H1 (cell line): ENCODE data around the gene KRT23. TPM values are rescaled to one million over a fixed set of nuclear protein-coding genes. Genes with fewer than 3 reads are reported as not detected.

Source experiments
- POLR2A ChIP-seq, 2 experiments: IDR thresholded peaks; 1 replicate in 1 of 2; 2 replicates in 1 of 2; pipeline ENCODE4 v1.6.1; 2011; ENCODE audit warnings: low read depth in 2 of 2, low read length in 2 of 2, mild to moderate bottlenecking in 2 of 2; ENCODE audit errors: control extremely low read depth in 1 of 2
- SIX5 ChIP-seq: IDR thresholded peaks from 2 replicates; pipeline ENCODE4 v1.6.1; 2011; ENCODE audit warnings: mild to moderate bottlenecking, low read depth, low read length
- polyA plus RNA-seq, 7 experiments: library from polyadenylated mRNA; depleted of rRNA in 3 of 7; stranded (reverse) in 5 of 7; unstranded in 2 of 7; fragments of >200 nt in 5 of 7; fragments of 200-250 nt in 2 of 7; gene quantifications; 1 replicate in 5 of 7; 2 replicates in 1 of 7; 4 replicates in 1 of 7; pipeline versions ENCODE4 v1.2.1 to v1.2.3, GENCODE V29; 2011 to 2013; ENCODE audit warnings: missing spikeins in 2 of 7, mixed read lengths in 2 of 7
- total RNA-seq: library from RNA; stranded (reverse); fragmentation: NEBNext Ultra II Directional; extraction: Animal tissue kit (Norgen Biotek cat#: 25700); gene quantifications from 2 replicates; pipeline ENCODE4 v1.2.1, GENCODE V29; 2021
- TF ChIP-seq, protein P1 (sequence below): fragments of 300-600 bp; sonication (generic); IDR thresholded peaks from 2 replicates; pipeline ENCODE4 v1.7.1; 2012; ENCODE audit warnings: low read length, moderate library complexity, mild to moderate bottlenecking, inconsistent platforms; ENCODE audit not compliant: insufficient replicate concordance

The KRT23 gene
- total and polyA plus RNA-seq, 2 of the 8 experiments (the other 6 are each of a cell fraction or from before 2014, with no cell fraction given), result not detected

DNA sequence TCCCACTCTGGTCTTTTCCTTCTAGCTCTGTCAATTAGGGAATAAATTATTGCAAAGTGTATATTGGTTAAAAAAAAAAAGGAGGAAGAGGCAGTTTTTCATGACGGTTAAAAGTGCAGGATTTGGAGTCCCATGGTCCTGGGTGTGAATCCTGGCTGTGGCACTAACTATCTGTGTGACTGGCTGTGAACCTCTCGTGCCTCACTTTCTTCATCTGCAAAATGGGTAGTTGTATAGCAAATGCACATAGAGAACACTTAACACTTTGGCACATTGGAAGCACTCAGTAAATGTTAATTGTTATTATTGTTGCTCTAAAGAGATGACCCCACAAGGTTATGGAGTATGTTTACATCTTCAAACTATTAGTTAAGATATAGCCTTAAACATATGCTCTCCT is 10.5 kb upstream of the KRT23 start (continued):
- TF ChIP-seq, protein P1, sequence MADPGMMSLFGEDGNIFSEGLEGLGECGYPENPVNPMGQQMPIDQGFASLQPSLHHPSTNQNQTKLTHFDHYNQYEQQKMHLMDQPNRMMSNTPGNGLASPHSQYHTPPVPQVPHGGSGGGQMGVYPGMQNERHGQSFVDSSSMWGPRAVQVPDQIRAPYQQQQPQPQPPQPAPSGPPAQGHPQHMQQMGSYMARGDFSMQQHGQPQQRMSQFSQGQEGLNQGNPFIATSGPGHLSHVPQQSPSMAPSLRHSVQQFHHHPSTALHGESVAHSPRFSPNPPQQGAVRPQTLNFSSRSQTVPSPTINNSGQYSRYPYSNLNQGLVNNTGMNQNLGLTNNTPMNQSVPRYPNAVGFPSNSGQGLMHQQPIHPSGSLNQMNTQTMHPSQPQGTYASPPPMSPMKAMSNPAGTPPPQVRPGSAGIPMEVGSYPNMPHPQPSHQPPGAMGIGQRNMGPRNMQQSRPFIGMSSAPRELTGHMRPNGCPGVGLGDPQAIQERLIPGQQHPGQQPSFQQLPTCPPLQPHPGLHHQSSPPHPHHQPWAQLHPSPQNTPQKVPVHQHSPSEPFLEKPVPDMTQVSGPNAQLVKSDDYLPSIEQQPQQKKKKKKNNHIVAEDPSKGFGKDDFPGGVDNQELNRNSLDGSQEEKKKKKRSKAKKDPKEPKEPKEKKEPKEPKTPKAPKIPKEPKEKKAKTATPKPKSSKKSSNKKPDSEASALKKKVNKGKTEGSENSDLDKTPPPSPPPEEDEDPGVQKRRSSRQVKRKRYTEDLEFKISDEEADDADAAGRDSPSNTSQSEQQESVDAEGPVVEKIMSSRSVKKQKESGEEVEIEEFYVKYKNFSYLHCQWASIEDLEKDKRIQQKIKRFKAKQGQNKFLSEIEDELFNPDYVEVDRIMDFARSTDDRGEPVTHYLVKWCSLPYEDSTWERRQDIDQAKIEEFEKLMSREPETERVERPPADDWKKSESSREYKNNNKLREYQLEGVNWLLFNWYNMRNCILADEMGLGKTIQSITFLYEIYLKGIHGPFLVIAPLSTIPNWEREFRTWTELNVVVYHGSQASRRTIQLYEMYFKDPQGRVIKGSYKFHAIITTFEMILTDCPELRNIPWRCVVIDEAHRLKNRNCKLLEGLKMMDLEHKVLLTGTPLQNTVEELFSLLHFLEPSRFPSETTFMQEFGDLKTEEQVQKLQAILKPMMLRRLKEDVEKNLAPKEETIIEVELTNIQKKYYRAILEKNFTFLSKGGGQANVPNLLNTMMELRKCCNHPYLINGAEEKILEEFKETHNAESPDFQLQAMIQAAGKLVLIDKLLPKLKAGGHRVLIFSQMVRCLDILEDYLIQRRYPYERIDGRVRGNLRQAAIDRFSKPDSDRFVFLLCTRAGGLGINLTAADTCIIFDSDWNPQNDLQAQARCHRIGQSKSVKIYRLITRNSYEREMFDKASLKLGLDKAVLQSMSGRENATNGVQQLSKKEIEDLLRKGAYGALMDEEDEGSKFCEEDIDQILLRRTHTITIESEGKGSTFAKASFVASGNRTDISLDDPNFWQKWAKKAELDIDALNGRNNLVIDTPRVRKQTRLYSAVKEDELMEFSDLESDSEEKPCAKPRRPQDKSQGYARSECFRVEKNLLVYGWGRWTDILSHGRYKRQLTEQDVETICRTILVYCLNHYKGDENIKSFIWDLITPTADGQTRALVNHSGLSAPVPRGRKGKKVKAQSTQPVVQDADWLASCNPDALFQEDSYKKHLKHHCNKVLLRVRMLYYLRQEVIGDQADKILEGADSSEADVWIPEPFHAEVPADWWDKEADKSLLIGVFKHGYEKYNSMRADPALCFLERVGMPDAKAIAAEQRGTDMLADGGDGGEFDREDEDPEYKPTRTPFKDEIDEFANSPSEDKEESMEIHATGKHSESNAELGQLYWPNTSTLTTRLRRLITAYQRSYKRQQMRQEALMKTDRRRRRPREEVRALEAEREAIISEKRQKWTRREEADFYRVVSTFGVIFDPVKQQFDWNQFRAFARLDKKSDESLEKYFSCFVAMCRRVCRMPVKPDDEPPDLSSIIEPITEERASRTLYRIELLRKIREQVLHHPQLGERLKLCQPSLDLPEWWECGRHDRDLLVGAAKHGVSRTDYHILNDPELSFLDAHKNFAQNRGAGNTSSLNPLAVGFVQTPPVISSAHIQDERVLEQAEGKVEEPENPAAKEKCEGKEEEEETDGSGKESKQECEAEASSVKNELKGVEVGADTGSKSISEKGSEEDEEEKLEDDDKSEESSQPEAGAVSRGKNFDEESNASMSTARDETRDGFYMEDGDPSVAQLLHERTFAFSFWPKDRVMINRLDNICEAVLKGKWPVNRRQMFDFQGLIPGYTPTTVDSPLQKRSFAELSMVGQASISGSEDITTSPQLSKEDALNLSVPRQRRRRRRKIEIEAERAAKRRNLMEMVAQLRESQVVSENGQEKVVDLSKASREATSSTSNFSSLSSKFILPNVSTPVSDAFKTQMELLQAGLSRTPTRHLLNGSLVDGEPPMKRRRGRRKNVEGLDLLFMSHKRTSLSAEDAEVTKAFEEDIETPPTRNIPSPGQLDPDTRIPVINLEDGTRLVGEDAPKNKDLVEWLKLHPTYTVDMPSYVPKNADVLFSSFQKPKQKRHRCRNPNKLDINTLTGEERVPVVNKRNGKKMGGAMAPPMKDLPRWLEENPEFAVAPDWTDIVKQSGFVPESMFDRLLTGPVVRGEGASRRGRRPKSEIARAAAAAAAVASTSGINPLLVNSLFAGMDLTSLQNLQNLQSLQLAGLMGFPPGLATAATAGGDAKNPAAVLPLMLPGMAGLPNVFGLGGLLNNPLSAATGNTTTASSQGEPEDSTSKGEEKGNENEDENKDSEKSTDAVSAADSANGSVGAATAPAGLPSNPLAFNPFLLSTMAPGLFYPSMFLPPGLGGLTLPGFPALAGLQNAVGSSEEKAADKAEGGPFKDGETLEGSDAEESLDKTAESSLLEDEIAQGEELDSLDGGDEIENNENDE, result no peak
- TF ChIP-seq POLR2A (IDR thresholded peaks at IDR 0.05; ENCODE audit: control extremely low read depth in 1 of 2, low read depth in 2 of 2, low read length in 2 of 2) (no peak), SIX5 (no peak)
